ENCODE measurements around the gene RGPD4.

GRCh38 chr2:107807988-107808387, 18.7 kb upstream of the RGPD4 start:
- TF ChIP-seq CTCF (IDR thresholded peaks at IDR 0.05) (no peak), POLR2A (IDR thresholded peaks at IDR 0.05) (no peak)
